KG1 (cell line): ENCODE data around the gene EXOC4.
"Not testable (repeated sequence)": the region's sequence is repeated elsewhere in the genome, so short reads cannot be mapped to it uniquely, and the experiment has no call there.

Source experiments
- DNase-seq: peaks from one replicate; lab custom pipeline; 2025; lab: John Stamatoyannopoulos, UW

The EXOC4 gene

GRCh38 chr7:133315332-133316040, 62.6 kb downstream of the EXOC4 start:
- DNase-seq = no peak

- DNase-seq = no peak
Measured at GRCh38 chr7:133319842-133320241, 67.0 kb downstream of the EXOC4 start.

- no peak for DNase-seq
Measured at GRCh38 chr7:133320891-133321290, 68.0 kb downstream of the EXOC4 start.

GRCh38 chr7:133321366-133321765, 68.5 kb downstream of the EXOC4 start:
- not testable (repeated sequence) for DNase-seq

- not testable (repeated sequence) for DNase-seq
Measured at GRCh38 chr7:133326745-133327144, 73.9 kb downstream of the EXOC4 start.

GRCh38 chr7:133328021-133328420, 75.1 kb downstream of the EXOC4 start:
- not testable (repeated sequence) for DNase-seq

GRCh38 chr7:133330085-133330484, 77.2 kb downstream of the EXOC4 start:
- no peak for DNase-seq

GRCh38 chr7:133331861-133332260, 79.0 kb downstream of the EXOC4 start:
- no peak for DNase-seq

GRCh38 chr7:133339772-133340171, 86.9 kb downstream of the EXOC4 start:
- no peak for DNase-seq

GRCh38 chr7:133344275-133344674, 91.4 kb downstream of the EXOC4 start:
- DNase-seq = no peak

GRCh38 chr7:133345690-133346421, 93.0 kb downstream of the EXOC4 start:
- DNase-seq = no peak

GRCh38 chr7:133348250-133348649, 95.4 kb downstream of the EXOC4 start:
- DNase-seq = no peak

- no peak for DNase-seq
Measured at GRCh38 chr7:133349101-133349500, 96.2 kb downstream of the EXOC4 start.

- no peak for DNase-seq
Measured at GRCh38 chr7:133352430-133352829, 99.6 kb downstream of the EXOC4 start.

GRCh38 chr7:133353775-133354174, 100.9 kb downstream of the EXOC4 start:
- no peak for DNase-seq

- DNase-seq = no peak
Measured at GRCh38 chr7:133354546-133355324, 101.9 kb downstream of the EXOC4 start.

GRCh38 chr7:133355325-133355708, 102.4 kb downstream of the EXOC4 start:
- DNase-seq = no peak

GRCh38 chr7:133355822-133356221, 102.9 kb downstream of the EXOC4 start:
- no peak for DNase-seq

- DNase-seq = no peak
Measured at GRCh38 chr7:133358708-133359107, 105.8 kb downstream of the EXOC4 start.

GRCh38 chr7:133359449-133359848, 106.6 kb downstream of the EXOC4 start:
- DNase-seq = no peak

- DNase-seq = no peak
Measured at GRCh38 chr7:133360201-133360600, 107.3 kb downstream of the EXOC4 start.

GRCh38 chr7:133361806-133362205, 108.9 kb downstream of the EXOC4 start:
- no peak for DNase-seq
